Choroid plexus epithelial cell (primary cell): ENCODE data around the gene RRAD.

ENCODE experiments used
- DNase-seq: peaks from one replicate; pipeline ENCODE4 v3.0.0-alpha.2; 2010; ENCODE audit warnings: low read depth
- H3K4me3 ChIP-seq: 2 replicates; pipeline ENCODE4 v1.5.1; 2011; ENCODE audit warnings: low read depth, mild to moderate bottlenecking, control low read depth, low read length, moderate library complexity
- TF ChIP-seq, protein P1 (sequence below): conservative IDR thresholded peaks from 2 replicates; pipeline ENCODE4 v1.5.1; 2011; ENCODE audit warnings: low read depth, mild to moderate bottlenecking, control low read depth, inconsistent platforms, low read length, moderate library complexity

Gene RRAD

DNA sequence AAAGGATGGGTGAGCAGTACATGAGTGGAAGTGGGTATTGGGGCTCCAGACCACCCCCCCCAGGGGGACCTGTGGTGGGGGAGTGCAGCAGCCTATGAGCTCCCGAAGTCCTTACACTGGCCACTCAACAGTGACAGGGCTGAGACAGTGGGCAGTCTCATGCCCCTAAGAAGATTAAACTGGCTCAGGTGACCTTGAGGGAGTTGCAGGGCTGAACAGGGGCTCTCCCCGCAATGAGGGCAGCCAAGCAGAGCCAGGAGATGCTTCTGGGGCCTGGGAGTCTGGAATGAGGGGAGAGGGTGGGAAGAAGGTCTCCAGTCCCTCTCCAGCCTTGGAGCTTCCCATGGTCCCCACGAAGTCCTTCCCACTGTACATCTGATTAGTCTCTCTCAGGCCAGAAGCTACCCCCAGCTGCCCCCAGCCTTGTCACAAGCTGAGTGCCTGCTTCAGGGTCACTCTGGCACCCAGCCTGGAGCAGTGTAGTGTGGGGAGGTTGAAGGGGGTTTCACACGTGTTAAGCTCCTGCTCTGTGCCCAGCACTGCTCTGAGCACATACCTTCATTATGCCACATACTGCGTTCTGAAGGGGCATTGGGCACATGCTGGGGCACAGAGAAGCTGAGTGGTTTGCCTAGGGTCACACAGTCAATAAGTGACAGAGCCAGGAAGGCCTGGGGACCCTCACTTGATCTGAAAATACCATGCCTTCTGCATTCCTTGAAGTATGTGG lies 5.6 kb downstream of the RRAD start:
- no peak overlapping the region for H3K4me3 ChIP-seq

DNA sequence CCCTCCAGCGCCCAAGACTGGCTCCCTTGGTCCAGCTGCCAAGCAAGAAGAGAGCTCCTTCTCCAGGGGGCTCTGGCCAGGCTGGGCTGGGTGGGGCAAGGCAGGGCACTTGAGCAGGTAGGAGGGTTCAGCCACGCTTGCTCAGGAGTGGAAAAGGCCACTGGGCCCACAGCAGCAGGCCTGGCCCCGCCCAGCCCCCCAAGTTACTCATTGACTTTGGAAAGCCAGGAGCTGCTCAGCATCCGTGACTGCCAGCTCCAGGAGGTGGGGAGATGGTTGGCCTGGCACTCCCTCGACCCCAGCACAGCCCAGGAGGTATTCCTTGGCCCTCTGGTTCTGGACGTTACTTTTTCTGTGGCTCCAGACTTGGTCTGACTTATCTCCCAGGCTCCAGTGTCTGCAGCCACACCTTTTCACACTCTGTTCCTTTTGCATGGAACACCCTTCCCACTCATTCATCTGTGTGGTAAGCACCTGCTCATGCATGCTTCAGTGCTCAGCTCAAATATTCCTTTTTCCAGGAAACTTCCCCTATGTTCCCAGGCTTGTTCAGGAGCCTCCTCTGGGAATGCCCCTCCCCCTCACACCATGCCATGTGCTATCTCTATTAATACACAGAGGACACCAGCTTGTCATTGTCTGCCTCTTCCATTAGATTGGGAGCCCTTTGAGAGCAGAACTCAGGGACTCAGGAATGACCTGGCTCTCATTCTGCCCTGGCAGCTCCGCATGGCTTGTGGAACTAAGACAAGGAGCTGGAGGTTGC lies 6.3 kb downstream of the RRAD start, which contains the start of gene CDH16:
Gene CDH16, minus strand, starts transcription at position 83 of the 766 bp plus-strand sequence. CDS start 820 bp downstream, outside the sequence.
- TF ChIP-seq, protein P1, sequence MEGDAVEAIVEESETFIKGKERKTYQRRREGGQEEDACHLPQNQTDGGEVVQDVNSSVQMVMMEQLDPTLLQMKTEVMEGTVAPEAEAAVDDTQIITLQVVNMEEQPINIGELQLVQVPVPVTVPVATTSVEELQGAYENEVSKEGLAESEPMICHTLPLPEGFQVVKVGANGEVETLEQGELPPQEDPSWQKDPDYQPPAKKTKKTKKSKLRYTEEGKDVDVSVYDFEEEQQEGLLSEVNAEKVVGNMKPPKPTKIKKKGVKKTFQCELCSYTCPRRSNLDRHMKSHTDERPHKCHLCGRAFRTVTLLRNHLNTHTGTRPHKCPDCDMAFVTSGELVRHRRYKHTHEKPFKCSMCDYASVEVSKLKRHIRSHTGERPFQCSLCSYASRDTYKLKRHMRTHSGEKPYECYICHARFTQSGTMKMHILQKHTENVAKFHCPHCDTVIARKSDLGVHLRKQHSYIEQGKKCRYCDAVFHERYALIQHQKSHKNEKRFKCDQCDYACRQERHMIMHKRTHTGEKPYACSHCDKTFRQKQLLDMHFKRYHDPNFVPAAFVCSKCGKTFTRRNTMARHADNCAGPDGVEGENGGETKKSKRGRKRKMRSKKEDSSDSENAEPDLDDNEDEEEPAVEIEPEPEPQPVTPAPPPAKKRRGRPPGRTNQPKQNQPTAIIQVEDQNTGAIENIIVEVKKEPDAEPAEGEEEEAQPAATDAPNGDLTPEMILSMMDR = no peak
- H3K4me3 ChIP-seq = no peak within 1 kb of the TSS
- DNase-seq = no peak

More for the DNA sequence above, 5.6 kb downstream of the RRAD start:
- DNase-seq = no peak
- TF ChIP-seq, protein P1 = no peak

DNA sequence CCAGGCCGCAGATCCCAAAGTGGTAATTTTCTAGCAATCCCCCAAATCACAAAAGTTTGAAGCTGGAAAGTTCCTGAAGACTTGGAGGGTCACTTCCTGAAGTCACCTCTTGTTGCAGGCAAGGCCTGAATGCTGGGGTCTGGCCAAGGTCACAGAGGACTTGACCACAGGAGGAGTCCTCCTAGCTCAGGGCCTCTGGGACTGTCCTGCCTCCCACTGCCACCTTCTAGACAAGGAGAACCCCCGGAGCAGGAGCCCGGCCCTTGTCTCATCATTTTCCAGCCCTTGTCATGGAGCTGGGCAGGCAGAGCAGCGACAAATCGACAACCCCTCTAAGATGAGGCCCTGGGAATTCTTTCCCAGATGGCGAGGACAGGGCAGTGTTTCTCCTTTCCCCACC lies 7.0 kb downstream of the RRAD start:
- TF ChIP-seq, protein P1 = no peak
- no peak overlapping the region for H3K4me3 ChIP-seq
- no peak for DNase-seq

DNA sequence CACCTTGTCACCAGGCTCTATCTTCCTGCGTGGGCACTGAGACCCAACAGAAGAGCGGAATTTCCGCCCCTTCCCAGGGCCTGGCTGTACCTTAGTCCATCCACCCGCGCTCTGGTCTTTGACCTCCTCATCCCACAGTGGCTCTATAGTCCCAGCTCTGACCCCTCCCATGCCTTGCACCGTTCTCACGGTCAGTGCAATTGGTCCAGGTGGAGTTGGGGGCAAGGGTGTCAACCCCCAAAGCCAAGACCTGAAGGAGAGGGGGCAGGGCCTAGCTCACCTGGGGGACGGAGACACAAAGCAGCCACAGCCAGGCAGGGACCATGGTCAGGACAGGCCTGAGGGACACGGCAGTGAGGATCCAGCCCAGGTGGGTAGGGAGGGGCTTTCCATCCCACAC lies 7.6 kb downstream of the RRAD start:
- TF ChIP-seq, protein P1 = no peak
- H3K4me3 ChIP-seq = no peak overlapping the region
- DNase-seq = no peak

DNA sequence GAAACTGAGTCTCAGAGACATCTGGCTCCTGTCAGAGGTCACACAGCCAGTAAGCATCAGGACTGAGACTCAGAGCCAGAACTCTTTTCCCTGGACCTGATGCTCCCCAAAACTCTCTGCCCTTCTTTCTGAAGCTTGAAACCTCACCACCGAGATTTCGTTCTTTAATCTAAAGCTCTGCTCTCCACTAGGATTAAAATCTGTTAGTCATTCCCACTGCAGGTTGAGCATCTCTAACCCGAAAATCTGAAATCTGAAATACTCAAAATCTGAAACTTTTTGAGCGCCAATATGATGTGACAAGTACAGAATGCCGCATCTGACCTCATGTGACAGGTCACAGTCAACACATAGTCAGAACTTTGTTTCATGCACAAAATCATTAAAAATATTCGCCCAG lies 8.8 kb downstream of the RRAD start:
- H3K4me3 ChIP-seq = no peak overlapping the region
- TF ChIP-seq, protein P1 = no peak
- DNase-seq = no peak

DNA sequence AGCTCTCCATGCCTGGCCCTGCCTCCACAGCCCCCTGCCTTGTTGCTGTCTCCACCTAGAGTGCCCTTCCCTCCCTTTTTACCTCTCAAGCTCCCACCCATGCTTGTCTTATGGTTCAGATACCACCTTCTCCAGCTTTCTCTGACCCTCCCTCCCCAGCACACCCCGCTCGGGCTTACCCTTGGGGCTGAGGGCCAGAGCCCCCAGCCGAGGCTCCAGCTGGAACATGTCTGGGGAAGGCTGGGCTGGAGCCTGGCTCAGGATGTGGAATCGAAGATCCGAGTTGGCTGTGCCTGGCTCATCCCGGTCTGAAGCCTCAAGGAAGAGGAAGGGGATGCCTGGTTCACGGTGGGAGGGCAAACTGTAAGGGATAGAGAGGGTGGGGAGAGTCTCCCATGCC lies 10.3 kb downstream of the RRAD start:
- TF ChIP-seq, protein P1 = no peak
- no peak overlapping the region for H3K4me3 ChIP-seq
- DNase-seq = no peak
